Lung (tissue), 12 donors: ENCODE data around the gene GRIA4. TPM values are rescaled to one million over a fixed set of nuclear protein-coding genes. Genes with fewer than 3 reads are reported as not detected.

Source experiments
- ATAC-seq: fragments of 200-7000 bp; cut with Tn5 transposase; one replicate; pipeline ENCODE4 v1.9.1; 2020; ENCODE audit warnings: moderate number of reproducible peaks; ENCODE audit not compliant: insufficient read depth, low FRiP score
- DNase-seq, 3 donors: peaks; one replicate each; pipeline ENCODE4 v3.0.0-alpha.2; 2013 to 2017
- H3K27ac ChIP-seq, 2 donors: one replicate each; pipeline ENCODE4 v1.5.1; 2013; ENCODE audit warnings: mild to moderate bottlenecking in 2 of 2, moderate library complexity in 2 of 2, control low read depth in 1 of 2, inconsistent platforms in 1 of 2, low read depth in 1 of 2, low read length in 1 of 2
- H3K27me3 ChIP-seq, 3 donors: one replicate each; pipeline ENCODE4 v1.5.1; 2013; ENCODE audit warnings: low read length in 2 of 3; ENCODE audit not compliant: control insufficient read depth in 3 of 3, insufficient read depth in 3 of 3
- H3K36me3 ChIP-seq, 4 donors: one replicate each; pipeline ENCODE4 v1.5.1; 2013; ENCODE audit warnings: low read length in 4 of 4, mild to moderate bottlenecking in 1 of 4, moderate library complexity in 1 of 4; ENCODE audit not compliant: control insufficient read depth in 4 of 4, insufficient read depth in 4 of 4
- H3K4me1 ChIP-seq, 5 donors: one replicate each; pipeline ENCODE4 v1.5.1; 2013; ENCODE audit warnings: low read length in 5 of 5, mild to moderate bottlenecking in 2 of 5, moderate library complexity in 1 of 5; ENCODE audit not compliant: control insufficient read depth in 5 of 5, insufficient read depth in 5 of 5
- H3K4me3 ChIP-seq: one replicate; pipeline ENCODE4 v1.5.1; 2013; ENCODE audit warnings: mild to moderate bottlenecking, control low read depth, moderate library complexity
- H3K9ac ChIP-seq, 2 donors: one replicate each; pipeline ENCODE4 v1.5.1; 2013; ENCODE audit warnings: low read length in 2 of 2, control low read depth in 1 of 2; ENCODE audit not compliant: insufficient read depth in 1 of 2
- H3K9me3 ChIP-seq, 4 donors: one replicate each; pipeline ENCODE4 v1.5.1; 2013; ENCODE audit warnings: low read length in 3 of 4, mild to moderate bottlenecking in 1 of 4, moderate library complexity in 1 of 4; ENCODE audit not compliant: control insufficient read depth in 4 of 4, insufficient read depth in 3 of 4
- WGBS, 2 donors: extraction: QIAGEN DNeasy Blood & Tissue Kit; methylation state at CpG; one replicate each; pipeline ENCODE4 v1.1.7; 2013; 5-methylcytosine and 5-hydroxymethylcytosine counted together
- polyA plus RNA-seq, 2 donors: library from polyadenylated mRNA; stranded (reverse); fragments of 200-250 nt; gene quantifications; one replicate each; pipeline ENCODE4 v1.2.1, GENCODE V29; 2013
- total RNA-seq, 2 donors: library from RNA; depleted of rRNA in 1 of 2; stranded (reverse); fragments of >200 nt in 1 of 2; gene quantifications; one replicate each; pipeline ENCODE4 v1.2.1, GENCODE V29; 2014 to 2021
- TF ChIP-seq, protein P1 (sequence below): IDR thresholded peaks from 2 replicates; pipeline ENCODE4 v1.5.1; 2012; ENCODE audit warnings: mild to moderate bottlenecking; ENCODE audit errors: control extremely low read depth, extremely low read depth
- donor health status: control.
- donor health status: control.
- donor health status: Bipolar disorder and iron deficiency.
- donor health status: healthy.
- donor health status: DM: yes; HTN: yes; CAD: no.

The GRIA4 gene
- total and polyA plus RNA-seq, 4 donors: 0.12 to 0.77 TPM; not detected in 2

GRCh38 chr11:105612771-105613170, 2.9 kb downstream of the GRIA4 start:
- H3K27me3 ChIP-seq: peaks cover 0 to 46% (median 30%) of the 10 kb centered on the region in 3 donors
- H3K27ac ChIP-seq: no peak overlapping the region
- H3K9me3 ChIP-seq: no peaks in the 10 kb centered on the region
- H3K9ac ChIP-seq: no peak overlapping the region
- WGBS, 2 donors: 89% methylated on average over 4 of the region's 4 CpGs
- peaks cover 0 to 16% (median 6%) of the 10 kb centered on the region in 5 donors for H3K4me1 ChIP-seq
- ATAC-seq (no peak), DNase-seq (no peak)
- no peak overlapping the region for H3K4me3 ChIP-seq
- H3K36me3 ChIP-seq: no peaks in the 10 kb centered on the region
- TF ChIP-seq, protein P1, sequence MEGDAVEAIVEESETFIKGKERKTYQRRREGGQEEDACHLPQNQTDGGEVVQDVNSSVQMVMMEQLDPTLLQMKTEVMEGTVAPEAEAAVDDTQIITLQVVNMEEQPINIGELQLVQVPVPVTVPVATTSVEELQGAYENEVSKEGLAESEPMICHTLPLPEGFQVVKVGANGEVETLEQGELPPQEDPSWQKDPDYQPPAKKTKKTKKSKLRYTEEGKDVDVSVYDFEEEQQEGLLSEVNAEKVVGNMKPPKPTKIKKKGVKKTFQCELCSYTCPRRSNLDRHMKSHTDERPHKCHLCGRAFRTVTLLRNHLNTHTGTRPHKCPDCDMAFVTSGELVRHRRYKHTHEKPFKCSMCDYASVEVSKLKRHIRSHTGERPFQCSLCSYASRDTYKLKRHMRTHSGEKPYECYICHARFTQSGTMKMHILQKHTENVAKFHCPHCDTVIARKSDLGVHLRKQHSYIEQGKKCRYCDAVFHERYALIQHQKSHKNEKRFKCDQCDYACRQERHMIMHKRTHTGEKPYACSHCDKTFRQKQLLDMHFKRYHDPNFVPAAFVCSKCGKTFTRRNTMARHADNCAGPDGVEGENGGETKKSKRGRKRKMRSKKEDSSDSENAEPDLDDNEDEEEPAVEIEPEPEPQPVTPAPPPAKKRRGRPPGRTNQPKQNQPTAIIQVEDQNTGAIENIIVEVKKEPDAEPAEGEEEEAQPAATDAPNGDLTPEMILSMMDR: no peak

GRCh38 chr11:105613183-105613582, 3.3 kb downstream of the GRIA4 start:
- Histone ChIP-seq H3K36me3 (no peaks in the 10 kb centered on the region), H3K27ac (no peak overlapping the region), H3K4me3 (no peak overlapping the region), H3K9me3 (no peaks in the 10 kb centered on the region), H3K4me1 (peaks cover 0 to 16% (median 6%) of the 10 kb centered on the region in 5 donors), H3K9ac (no peak overlapping the region), H3K27me3 (peaks cover 0 to 46% (median 30%) of the 10 kb centered on the region in 3 donors)
- DNase-seq: no peak
- ATAC-seq: no peak
- TF ChIP-seq, protein P1: no peak

GRCh38 chr11:105618343-105618955, 8.6 kb downstream of the GRIA4 start:
- ATAC-seq (no peak), DNase-seq (no peak)
- no peaks in the 10 kb centered on the region for H3K36me3 ChIP-seq
- H3K27ac ChIP-seq: no peak overlapping the region
- H3K9ac ChIP-seq: no peak overlapping the region
- no peaks in the 10 kb centered on the region for H3K9me3 ChIP-seq
- WGBS, 2 donors: 86 to 91% methylated on average over 2 of the region's 2 CpGs
- no peak overlapping the region for H3K4me3 ChIP-seq
- peaks cover 0 to 4% (median 0%) of the 10 kb centered on the region in 3 donors for H3K27me3 ChIP-seq
- no peaks in the 10 kb centered on the region for H3K4me1 ChIP-seq
- TF ChIP-seq, protein P1: no peak

GRCh38 chr11:105619556-105619955, 9.7 kb downstream of the GRIA4 start:
- H3K4me3 ChIP-seq: no peak overlapping the region
- TF ChIP-seq, protein P1: no peak
- H3K27ac ChIP-seq: no peak overlapping the region
- H3K27me3 ChIP-seq: peaks cover 0 to 2% (median 0%) of the 10 kb centered on the region in 3 donors
- DNase-seq (no peak), ATAC-seq (no peak)
- H3K9me3 ChIP-seq: no peaks in the 10 kb centered on the region
- no peaks in the 10 kb centered on the region for H3K36me3 ChIP-seq
- H3K4me1 ChIP-seq: no peaks in the 10 kb centered on the region
- no peak overlapping the region for H3K9ac ChIP-seq
